ENCODE results near the gene LNX1.

DNA sequence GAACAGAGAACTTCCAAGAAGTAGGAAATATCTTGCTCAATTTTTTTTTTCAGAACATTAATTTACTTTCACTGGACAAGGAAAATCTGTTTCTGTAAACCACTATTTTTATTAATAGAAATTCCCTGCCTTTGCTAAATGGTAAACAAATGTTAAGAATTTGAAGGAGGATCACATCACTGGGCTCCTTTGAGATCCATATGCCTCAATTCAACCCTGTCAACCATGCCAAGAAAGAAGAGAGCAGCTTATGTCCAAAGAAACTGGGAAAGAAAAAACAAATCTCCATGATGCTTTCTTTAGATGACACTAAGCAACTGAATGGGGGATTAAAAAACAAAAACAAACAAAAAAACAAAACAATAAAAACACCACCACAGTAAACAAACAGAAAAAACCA lies 47.7 kb downstream of the LNX1 start:
- TF ChIP-seq EZH2 (IDR thresholded peaks at IDR 0.05; ENCODE audit: borderline replicate concordance, control insufficient read depth, low read depth, low read length) (no peak), TAF1 (IDR thresholded peaks at IDR 0.05; ENCODE audit: borderline replicate concordance, low read depth, low read length) (no peak), MEF2A (IDR thresholded peaks at IDR 0.05; ENCODE audit: insufficient read depth, low read depth, low read length) (no peak), ZNF24 (IDR thresholded peaks at IDR 0.05) (no peak)

All from GM12878 (cell line).